ENCODE measurements around the gene ITGB3BP. TPM values are rescaled to one million over a fixed set of nuclear protein-coding genes. Genes with fewer than 3 reads are reported as not detected.
"Not testable (repeated sequence)": the region's sequence is repeated elsewhere in the genome, so short reads cannot be mapped to it uniquely, and the experiment has no call there.

The ITGB3BP gene, protein sequence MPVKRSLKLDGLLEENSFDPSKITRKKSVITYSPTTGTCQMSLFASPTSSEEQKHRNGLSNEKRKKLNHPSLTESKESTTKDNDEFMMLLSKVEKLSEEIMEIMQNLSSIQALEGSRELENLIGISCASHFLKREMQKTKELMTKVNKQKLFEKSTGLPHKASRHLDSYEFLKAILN
- total RNA-seq, result 14.0 and 33.3 TPM in 2 replicates

DNA sequence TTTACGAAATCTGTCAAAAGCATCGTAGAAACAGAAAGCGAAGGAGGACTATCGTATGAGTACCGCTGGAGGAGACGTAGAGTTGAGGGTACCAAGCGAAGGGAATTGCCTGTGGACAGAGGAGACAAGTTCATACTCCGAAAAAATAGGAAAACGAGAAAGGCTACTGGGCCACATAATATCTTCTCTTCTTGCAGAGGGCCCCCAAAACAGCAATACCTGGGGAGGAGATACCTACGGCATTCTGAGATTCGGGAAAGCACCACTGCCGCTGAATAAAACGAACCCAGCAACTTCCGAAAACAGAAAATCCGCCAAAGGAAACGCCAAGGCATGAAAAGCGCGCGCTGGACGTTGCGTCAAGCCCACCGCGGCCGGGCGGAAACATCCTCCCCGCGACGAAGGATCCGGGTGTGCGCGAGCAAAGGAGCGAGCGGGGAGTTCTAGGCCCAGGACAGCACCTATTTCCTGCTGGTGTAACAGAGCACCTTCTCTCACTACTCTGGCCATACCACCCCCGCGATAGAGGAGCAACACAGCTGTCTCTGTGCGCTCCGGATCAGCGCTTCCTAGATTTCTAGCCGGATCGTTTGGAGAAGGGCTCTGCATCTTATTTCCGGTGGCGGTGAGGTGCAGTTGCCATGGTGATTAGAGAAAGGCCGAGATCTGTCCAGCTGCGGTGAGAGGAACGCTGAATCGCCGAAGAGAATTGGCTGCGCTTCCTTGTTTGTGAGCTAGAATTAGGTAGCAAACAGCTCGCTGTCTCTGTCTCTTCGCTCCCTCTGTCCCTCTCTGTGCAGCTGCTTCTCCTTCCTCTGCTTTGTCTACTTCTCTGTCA is at the start of gene ITGB3BP, which contains the start of gene EFCAB7:
Gene ITGB3BP, minus strand, starts transcription at position 335 of the 838 bp plus-strand sequence. Its CDS starts 92 bp downstream, at position 243.
Gene EFCAB7, plus strand, starts transcription at position 635 of the 838 bp plus-strand sequence. CDS start 2,048 bp downstream, outside the sequence.
- DNase-seq (ENCODE audit: low read depth), result peak; percentile 93

DNA sequence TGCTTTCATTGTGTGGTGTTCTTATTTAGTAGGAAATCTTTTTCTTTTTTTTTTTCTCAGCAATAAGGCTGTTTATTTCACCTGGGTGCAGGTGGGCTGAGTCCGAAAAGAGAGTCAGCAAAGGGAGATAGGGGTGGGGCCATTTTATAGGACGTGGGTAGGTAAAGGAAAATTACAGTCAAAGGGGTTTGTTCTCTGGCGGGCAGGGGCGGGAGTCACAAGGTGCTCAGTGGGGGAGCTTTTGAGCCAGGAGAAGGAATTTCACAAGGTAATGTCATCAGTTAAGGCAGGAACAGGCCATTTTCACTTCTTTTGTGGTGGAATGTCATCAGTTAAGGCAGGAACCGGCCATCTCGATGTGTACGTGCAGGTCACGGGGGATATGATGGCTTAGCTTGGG is 49.7 kb upstream of the ITGB3BP start:
- DNase-seq (ENCODE audit: low read depth), result not testable (repeated sequence)

DNA sequence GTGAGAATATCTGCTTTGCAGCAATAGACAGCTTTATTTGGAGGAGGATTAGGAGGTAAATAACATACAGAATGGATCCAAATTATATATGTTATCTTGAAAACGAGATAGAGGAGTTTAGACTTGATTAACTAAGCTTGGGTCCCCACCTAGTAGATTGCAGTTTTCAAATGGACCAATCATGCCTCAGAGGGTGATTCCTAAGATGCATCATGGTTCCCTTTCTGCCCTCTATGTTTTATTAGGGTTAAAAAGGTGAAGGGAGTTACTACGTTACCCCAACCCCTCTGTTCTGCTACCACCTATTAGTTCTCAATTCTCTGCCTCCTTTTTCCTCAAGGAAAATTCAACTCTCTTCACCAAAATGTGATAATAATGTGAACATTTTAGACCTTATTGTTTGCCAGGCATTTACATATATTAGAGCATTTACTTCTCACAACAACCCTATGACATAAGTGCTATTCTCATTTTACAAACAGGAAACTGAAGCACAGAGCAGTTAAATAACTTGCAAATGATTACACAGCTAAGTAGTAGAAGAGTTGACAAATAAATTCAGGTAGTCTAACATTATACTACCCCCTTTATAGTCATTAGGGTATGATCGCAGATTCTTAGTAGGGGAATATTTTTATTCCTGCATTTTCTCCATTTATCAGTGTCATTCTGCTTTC is 46.8 kb upstream of the ITGB3BP start:
- DNase-seq (ENCODE audit: low read depth), result no peak

DNA sequence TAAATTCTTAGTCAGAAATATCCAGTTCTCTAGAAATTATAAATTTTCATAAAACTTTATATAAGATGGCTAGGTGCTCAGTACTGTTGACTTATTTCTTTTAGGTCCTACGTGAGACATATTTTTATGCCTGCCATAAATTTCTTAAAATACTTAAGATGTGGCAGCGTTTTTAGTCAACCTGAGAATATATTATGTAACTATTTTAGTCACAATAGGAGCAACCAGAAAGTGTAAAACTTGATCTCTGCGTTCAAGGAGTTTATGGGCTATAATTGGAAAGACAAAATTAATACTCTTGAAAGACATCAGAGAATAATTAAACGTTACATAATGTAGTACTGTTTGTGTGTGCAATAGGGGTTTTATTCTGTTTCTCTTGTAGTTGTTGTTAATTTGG is 46.0 kb upstream of the ITGB3BP start:
- DNase-seq (ENCODE audit: low read depth), result no peak

DNA sequence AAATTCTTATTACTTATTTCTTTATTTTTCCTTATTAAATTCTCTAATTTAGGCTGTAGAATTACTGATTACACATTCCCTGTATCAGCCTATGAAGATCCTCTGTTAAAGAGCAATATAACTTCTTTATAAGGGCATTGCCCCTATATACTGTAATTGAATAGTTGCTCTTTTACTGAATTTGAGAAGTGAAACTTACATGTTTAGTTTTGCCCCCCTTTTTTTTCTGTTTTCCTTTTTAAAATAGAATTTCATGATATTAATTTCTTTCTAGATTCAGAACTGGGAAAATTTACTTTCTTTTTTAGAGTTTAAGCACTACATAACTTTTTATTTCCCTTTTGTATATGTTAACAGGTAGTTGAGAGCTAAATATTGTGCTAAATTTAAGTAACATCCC is 40.7 kb upstream of the ITGB3BP start:
- no peak for DNase-seq (ENCODE audit: low read depth)

DNA sequence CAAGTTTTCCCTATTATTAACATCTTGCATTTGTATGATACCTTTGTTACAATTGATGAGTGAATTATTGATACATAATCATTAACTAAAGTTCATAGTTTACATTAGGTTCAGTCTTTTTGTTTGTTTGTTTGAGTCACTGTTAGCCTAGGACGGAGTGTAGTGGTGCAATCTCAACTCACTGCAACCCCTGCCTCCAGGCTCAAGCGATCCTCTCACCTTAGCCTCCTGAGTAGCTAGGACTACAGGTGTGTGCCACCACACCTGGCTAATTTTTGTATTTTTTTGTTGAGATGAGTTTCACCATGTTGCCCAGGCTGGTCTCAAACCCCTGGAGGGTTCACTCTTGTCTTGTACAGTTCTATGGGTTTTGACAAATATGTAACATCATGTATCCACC is 36.3 kb upstream of the ITGB3BP start:
- DNase-seq (ENCODE audit: low read depth), result no peak

DNA sequence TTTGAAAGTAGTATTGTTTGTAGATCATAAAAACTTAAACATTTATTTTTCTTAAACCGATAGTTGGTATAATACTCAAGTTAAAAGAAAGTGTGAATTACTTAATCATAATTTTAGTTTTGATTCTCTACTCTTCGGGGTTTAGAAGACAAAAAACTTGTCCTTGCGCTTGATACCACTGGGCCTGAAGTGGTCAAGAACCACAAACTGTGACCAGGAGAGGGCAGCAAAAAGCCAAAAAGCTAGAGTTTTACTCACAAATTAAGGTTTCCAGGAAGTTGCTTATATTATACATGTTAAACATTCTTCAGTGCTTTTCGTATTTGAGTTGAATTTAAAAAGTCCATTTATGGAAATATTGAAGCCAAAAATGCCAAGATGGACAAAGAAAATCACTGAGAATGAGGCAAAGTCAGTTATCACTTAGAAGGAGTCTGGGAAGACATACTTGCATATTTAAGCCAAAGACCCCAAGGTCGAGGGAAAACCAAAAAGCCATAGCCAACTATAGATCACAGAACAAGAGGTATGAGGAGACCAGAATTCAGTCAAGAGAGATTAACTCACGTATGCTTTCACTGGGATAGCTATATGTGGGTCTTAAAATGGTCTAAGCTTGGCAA is 34.5 kb upstream of the ITGB3BP start:
- DNase-seq (ENCODE audit: low read depth), result peak; percentile 54

DNA sequence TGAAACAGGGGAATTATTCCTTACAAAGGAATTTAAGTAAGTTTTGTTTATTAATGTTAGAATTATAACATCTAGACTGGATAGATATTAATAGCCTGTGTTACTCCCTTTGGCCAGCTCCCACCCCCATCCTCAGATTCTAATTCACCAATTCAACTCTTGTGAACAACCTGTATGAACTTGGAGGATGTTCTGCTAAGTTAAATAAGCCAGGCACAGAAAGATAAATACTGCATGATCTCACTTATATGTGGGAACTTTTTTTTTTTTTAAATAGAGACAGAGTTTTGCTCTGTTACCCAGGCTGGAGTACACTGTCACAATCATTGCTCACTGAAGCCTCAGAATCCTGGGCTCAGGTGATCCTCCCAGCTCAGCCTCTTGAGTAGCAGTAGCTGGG is 32.5 kb upstream of the ITGB3BP start:
- no peak for DNase-seq (ENCODE audit: low read depth)

DNA sequence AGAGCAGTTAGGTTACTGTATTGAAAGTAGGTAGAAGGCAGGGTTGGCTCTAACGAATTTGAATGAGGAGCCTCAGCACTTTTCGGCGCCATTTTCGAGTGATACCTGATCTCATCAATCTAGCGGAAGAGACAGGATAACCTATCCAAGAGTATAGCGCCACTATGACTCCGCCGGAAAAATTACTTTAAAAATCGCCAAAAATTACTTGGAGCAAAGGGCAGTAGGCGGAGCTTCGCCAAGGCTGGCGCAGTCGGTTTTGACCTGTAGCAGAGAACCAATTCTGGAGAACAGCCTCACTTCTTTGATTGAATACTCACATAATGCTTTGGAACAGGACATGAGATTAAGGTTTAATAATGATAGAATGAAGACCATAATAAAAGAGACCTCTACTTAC is 25.9 kb upstream of the ITGB3BP start:
- no peak for DNase-seq (ENCODE audit: low read depth)

DNA sequence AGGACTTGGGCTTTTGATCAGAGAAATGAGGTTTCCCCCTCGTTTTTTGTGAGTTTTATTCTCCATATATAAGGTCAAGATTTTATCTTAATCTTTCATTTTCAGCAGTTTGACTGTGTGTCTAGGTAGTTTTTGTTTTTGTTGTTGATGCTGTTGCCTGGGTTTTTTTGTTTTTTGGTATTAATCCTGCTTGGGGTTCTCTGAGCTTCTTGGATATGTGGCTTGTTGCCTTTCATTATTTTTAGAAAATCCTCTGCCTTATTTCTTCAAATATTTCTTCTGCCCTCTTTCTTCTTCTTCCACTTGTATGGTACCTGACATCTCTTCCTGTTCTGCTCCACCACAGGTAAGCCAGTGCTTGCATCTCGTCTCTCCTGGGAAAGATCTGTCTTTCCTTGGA is 25.3 kb upstream of the ITGB3BP start:
- no peak for DNase-seq (ENCODE audit: low read depth)

DNA sequence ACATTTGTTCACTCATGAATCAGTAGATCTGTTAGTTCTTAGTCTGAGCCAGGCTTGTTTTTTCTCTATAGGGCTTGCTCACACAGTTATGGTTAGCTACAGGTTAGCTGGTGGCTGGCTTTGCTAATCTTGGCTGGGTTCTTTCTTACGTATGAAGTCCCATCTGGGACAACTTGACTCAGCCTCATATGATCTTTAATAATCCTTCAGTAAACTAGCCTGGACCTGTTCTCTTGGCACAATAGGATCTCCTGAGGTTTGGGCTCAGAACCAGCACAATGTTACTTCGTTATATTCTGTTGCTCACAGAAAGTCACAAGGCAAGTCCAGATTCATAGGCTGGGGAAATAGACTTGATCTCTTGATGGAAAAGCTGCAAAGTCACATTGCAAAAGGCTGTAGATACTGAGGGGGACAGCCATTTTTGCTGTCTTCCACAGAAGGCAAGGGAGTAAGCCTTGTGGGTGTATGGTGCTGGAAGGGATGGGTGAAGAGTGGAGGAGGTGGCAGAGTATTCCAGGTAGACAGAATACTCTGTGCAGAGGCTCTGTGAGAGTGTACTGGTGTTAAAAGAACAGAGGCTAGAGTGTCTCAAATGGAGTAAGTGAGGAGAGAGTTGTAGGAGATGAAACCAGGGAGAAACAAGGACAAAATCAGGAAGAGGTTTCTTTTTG is 24.7 kb upstream of the ITGB3BP start:
- no peak for DNase-seq (ENCODE audit: low read depth)

DNA sequence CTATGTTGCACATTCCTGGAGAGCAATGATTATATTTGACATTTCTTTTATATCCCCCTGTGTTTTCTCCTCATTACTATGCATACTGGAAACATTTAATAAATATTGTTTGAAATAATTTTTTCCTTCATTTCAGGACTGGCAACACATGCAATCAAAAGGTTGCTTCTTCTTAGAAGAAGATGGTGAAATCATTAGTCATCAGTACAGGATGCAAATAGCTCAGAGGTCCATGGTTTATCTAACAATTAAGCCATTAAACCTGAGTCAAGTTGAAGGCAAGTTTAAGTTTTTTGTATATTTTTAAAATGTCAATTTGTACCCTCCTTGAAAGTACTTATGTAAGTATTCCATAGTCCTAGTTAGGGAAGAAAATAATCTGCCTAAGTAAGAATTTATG is 22.8 kb upstream of the ITGB3BP start:
- DNase-seq (ENCODE audit: low read depth), result peak; percentile 49

DNA sequence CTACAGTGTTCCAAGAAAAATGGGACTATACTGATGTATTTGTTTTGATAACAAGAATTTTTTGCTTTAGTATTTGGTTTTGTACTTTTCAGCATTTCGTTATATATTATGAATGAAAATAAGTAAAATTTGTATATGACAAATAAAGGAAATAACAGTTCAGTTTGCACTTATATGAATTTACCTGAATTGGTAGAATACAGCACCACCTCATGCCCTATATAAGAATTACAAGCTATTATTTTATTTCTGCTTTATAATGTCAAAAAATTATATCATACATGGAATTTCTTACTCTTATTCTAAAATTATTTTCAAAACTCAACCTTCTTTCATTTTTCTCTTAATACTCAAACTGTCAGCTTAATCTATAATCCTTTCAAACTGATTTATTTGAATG is 14.9 kb upstream of the ITGB3BP start:
- DNase-seq (ENCODE audit: low read depth), result peak; percentile 7

DNA sequence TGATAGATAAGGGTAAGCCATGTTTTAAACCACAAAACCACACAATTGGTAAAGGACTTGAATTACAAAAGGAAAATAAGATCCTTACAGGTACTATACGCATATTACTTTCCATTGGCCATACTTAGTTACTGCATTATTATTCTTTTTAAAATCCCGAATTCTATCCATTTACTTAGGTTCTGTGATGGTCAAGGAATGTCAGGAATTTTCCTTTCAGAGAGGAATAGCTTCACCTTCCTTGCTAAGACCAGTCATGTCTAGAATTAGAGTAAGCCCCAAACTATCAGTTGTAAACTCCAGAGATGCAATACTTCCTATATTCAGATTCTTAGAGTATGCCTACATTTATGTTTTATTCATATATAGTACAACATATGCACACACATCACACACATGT is 14.0 kb upstream of the ITGB3BP start:
- no peak for DNase-seq (ENCODE audit: low read depth)

DNA sequence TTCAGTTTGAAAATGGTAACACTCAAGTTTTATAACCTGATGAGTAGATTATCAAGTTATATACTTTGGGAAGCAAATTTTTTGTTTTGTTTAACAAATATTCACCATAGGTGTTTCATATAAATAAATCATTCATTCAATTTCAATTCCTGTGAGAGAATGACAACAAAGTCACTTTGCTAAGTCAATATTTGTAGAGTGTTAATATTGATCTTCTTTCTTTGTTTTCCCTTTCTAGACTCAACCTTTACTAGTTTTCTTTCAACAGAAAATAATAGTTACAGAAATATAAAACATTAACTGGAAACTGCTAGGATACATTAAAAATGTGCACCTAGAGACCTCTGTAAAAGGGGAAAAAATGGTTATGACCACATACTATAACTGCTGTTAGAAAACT is 11.4 kb upstream of the ITGB3BP start:
- no peak for DNase-seq (ENCODE audit: low read depth)

DNA sequence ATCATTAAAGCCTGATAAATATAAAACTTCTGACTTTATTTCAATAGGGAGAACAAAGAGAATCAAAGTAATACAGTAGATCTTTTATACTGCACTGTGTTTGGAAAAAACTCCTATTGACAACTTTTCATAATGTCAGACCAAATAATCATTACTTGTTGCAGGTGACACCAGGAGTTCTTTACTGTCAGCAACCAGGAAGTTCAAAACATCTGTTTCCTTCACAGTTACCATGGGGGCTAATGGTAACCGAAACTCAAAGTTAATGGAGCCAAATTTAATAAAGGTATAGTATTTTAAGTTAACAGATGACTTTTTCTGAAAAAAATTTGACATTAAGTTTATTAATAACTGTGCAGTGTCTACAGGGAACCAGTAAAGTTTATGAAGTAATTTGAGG is 10.9 kb upstream of the ITGB3BP start:
- no peak for DNase-seq (ENCODE audit: low read depth)

DNA sequence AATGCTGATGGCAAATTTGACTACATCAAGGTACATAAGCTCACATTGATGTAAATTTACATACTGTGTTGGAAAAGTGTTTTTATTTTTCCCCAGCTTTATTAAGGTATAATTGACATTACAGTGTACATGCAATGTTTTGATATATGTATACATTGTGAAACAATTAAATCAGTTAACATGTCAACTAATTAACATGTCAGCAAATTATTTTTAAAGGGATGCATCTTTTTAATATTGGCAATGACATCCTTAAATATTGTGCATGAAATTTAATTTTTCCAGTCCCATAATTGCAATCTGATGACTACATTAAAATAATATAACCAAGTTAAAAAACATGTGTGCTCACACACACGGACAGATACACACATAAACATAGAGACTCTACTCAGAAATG is 9.7 kb upstream of the ITGB3BP start:
- DNase-seq (ENCODE audit: low read depth), result no peak

DNA sequence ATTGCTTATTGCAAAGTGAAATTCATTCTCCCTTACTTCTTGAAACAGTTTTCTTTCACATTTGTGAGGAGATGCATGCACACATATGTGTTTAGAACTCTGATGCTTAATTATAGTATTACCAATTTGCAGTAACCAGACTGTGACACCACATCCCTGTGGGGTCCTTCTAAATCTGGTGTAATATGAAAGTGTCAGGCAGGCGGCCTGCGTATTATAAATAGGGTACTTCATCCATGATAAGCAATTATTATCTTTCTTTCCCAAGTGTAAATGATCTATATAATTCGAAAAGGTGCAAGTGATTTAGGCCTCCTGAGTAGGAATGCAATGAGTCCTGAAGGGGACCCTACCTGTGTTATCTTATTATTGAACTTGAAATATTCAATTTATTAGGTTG is 1.2 kb upstream of the ITGB3BP start:
- DNase-seq (ENCODE audit: low read depth), result no peak

DNA sequence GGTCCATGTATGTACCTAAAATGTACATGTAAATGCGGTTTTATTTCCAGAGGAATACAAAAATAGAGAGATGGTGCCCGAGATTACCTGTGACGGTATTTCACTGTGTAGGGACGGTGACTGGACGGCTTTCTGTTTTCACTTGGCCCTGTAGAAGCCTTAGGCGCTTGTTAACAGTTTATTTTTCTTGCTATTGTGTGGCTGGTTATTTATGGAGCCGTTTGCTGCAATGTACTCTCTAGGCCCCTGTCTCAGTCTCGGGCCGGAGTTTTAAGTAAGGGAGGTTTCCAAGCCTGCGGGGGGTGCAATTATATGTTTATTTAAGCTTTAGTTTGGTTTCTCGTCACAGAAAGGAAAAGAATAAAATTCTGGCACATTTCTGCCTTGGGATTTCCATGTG is 713 bp upstream of the ITGB3BP start:
- DNase-seq (ENCODE audit: low read depth), result no peak

DNA sequence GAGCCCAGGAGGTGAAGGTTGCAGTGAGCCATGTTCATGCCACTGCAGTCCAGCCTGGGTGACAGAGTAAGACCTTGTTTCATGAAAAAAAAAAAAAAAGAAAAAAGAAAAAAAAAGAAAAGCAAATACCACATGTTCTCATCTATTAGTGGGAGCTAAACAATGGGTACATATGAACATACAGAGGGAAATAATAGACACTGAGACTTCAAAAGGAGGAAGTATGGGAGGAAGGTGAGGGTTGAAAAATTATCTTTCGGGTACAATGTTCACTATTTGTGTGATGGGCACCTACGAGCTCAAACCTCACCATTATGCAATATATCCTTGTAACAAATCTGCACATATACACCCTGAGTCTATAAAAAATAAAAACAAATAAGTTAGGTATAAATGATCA is 6.4 kb downstream of the ITGB3BP start:
- no peak for DNase-seq (ENCODE audit: low read depth)

DNA sequence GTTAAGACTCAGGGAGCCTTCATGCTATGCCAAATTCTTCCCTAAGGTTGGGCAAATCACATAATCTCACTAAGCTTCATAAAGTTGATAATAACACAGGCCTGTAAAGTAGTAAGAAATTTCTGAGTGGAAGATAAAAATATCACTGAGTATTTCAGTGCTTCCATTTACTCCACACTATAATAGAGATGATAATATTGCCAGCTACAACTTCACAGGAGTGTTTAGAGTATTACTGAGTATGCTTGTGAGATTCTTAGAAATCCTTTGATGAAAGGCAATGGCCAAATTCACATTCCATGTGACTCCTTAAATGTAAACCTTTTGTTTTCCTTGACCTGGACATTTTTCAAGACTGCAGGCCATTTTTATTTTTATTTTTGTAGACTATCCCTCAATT is 10.4 kb downstream of the ITGB3BP start:
- no peak for DNase-seq (ENCODE audit: low read depth)

DNA sequence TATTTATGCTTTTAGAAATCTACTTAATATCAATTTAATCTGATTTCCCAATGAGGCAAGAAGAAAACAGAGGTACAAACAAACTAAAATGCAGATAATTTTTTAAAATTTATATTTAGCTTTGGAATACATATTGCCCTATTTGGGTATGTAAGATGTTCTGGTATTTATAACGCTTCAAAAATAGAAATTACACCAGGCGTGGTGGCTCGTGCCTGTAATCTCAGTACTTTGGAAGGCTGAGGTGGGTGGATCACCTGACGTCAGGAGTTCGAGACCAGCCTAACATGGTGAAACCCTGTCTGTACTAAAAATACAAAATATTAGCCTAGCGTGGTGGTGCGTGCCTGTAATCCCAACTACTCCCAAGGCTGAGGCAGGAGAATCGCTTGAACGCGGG is 13.3 kb downstream of the ITGB3BP start:
- DNase-seq (ENCODE audit: low read depth), result no peak
